Prostate gland (tissue), 2 donors: Measurements from ENCODE around the gene MORC4. TPM values are rescaled to one million over a fixed set of nuclear protein-coding genes. Genes with fewer than 3 reads are reported as not detected.

Experiments used
- DNase-seq: peaks from one replicate; pipeline ENCODE4 v3.0.0-alpha.2; 2019; ENCODE audit warnings: low spot score
- H3K27ac ChIP-seq, 2 donors: fragments of 200-600 bp; sonication (generic); 2 replicates each; pipeline ENCODE4 v1.5.1; 2017 to 2019
- H3K27me3 ChIP-seq: fragments of 200-600 bp; sonication (generic); replicated peaks from 2 replicates; pipeline ENCODE4 v1.5.1; 2019; ENCODE audit not compliant: insufficient read depth
- H3K36me3 ChIP-seq, 2 donors: fragments of 200-600 bp; sonication (generic); 1 replicate in 1 of 2; 2 replicates in 1 of 2; pipeline versions ENCODE4 v1.5.1 to v1.8.1; 2017 to 2019
- H3K4me1 ChIP-seq: fragments of 200-600 bp; sonication (generic); replicated peaks from 2 replicates; pipeline ENCODE4 v1.5.1; 2019
- H3K4me3 ChIP-seq, 2 donors: fragments of 200-600 bp; sonication (generic); 2 replicates each; pipeline ENCODE4 v1.5.1; 2017 to 2019
- H3K9me3 ChIP-seq: fragments of 200-600 bp; sonication (generic); 2 replicates; pipeline ENCODE4 v1.5.1; 2017
- CTCF ChIP-seq, 4 experiments: fragments of 200-600 bp in 2 of 4; fragments of 450-650 bp in 2 of 4; sonication (generic) in 2 of 4; IDR thresholded peaks; 1 replicate in 3 of 4; 2 replicates in 1 of 4; pipeline ENCODE4 v1.5.1; 2016 to 2019; ENCODE audit warnings: antibody characterized with exemption in 4 of 4, mild to moderate bottlenecking in 2 of 4, moderate library complexity in 2 of 4
- POLR2A ChIP-seq: fragments of 450-650 bp; IDR thresholded peaks from one replicate; pipeline ENCODE4 v1.6.1; 2016; ENCODE audit warnings: antibody characterized with exemption, mild to moderate bottlenecking
- POLR2AphosphoS5 ChIP-seq: sonication (generic); formaldehyde crosslinking; IDR thresholded peaks from one replicate; pipeline ENCODE4 v1.6.1; 2017; ENCODE audit warnings: antibody characterized with exemption
- WGBS: methylation state at CpG from one replicate; pipeline ENCODE4 v1.1.5; 2018; 5-methylcytosine and 5-hydroxymethylcytosine counted together
- intact Hi-C: fragments of 100-400 bp; cut with DNase I; formaldehyde crosslinking; loops from one replicate; pipeline ENCODE4 v1.14.2; 2022
- total RNA-seq, 2 donors: library from RNA; depleted of rRNA; stranded (reverse); fragments of >200 nt; gene quantifications; one replicate each; pipeline ENCODE4 v1.1.0, GENCODE V29; 2016

MORC4 gene
- total RNA-seq, 2 donors from 2014 or later, result 20.4 to 36.1 TPM

- no peak overlapping the region for H3K27ac ChIP-seq
- no peak for DNase-seq
- intact Hi-C loops, result no loop called here
- H3K36me3 ChIP-seq, result no peaks in the 10 kb centered on the region
- TF ChIP-seq POLR2AphosphoS5, result no peak
- no peak for TF ChIP-seq POLR2A
- TF ChIP-seq CTCF (IDR thresholded peaks at IDR 0.05), result no peak
- 83% methylated on average over 6 of the region's 6 CpGs for WGBS
- no peak overlapping the region for H3K4me3 ChIP-seq
- no peaks in the 10 kb centered on the region for H3K4me1 ChIP-seq
- no peaks in the 10 kb centered on the region for H3K27me3 ChIP-seq
- no peaks in the 10 kb centered on the region for H3K9me3 ChIP-seq
Observed at GRCh38 chrX:106897259-106897658, 102.8 kb downstream of the MORC4 start.

DNA sequence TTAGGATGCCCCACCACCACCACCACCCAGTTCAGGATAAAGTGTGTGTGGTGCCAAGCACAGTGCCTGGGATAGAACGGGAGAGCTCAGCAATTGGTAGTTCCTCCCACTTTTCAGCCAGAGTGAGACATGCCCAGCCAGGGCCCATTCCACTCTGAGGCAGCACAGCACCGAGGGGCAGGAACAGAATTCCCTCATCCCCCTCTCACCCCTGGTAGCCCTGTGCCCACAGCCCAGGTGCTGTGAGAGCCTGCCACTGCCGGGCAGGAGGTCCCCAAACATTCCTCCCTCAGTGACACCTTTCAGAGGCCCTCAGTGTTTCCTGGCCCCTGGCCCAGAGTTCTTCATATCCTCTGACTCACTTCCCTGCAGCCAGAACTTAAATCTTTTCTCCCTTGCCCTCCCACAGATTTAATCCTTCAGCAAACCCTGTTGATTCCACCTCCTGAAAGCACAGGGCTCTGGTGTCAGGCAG is 105.0 kb downstream of the MORC4 start:
- WGBS, result 55% methylated on average over 2 of the region's 3 CpGs
- no peak for DNase-seq
- H3K4me1 ChIP-seq, result no peaks in the 10 kb centered on the region
- no peak overlapping the region for H3K27ac ChIP-seq
- no peak overlapping the region for H3K4me3 ChIP-seq
- TF ChIP-seq POLR2A, result no peak
- TF ChIP-seq POLR2AphosphoS5, result no peak
- TF ChIP-seq CTCF (IDR thresholded peaks at IDR 0.05), result no peak
- no peaks in the 10 kb centered on the region for H3K9me3 ChIP-seq
- no peaks in the 10 kb centered on the region for H3K36me3 ChIP-seq
- no peaks in the 10 kb centered on the region for H3K27me3 ChIP-seq
- intact Hi-C loops, result no loop called here

DNA sequence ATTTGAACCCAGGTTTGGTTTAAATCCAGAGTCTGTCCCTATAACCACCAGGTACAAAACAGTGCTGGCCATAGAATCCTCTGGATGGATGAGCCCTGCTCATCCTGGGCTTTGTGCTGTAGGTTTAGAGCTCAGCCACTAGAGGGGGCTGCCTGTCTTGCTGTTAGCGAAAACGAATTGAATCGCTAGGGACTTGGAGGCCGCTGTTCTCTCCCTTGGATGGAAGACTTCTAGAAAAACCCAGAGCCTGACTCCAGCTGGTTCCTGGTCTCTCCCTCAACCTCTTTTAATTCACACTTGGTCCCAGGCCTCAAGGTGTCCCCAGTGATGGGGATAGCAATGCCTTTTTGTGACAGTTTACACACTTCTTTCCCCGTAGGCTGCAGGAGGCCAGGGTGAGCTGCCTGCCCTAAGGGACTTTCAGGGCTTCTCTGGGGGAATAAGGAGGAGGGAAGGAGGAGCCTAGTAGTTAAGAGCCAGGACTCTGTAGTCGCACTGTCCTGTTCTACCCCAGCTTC is 105.6 kb downstream of the MORC4 start:
- H3K27ac ChIP-seq, result no peak overlapping the region
- WGBS, result 17% methylated on average over 6 of the region's 6 CpGs
- no peaks in the 10 kb centered on the region for H3K9me3 ChIP-seq
- intact Hi-C loops, result no loop called here
- no peaks in the 10 kb centered on the region for H3K36me3 ChIP-seq
- peak; percentile 15 for DNase-seq
- H3K27me3 ChIP-seq, result no peaks in the 10 kb centered on the region
- H3K4me1 ChIP-seq, result no peaks in the 10 kb centered on the region
- no peak for TF ChIP-seq POLR2AphosphoS5
- TF ChIP-seq CTCF (IDR thresholded peaks at IDR 0.05), result peak in 3 of 4 experiments; percentile 54 to 59 (median 58)
- H3K4me3 ChIP-seq, result no peak overlapping the region

DNA sequence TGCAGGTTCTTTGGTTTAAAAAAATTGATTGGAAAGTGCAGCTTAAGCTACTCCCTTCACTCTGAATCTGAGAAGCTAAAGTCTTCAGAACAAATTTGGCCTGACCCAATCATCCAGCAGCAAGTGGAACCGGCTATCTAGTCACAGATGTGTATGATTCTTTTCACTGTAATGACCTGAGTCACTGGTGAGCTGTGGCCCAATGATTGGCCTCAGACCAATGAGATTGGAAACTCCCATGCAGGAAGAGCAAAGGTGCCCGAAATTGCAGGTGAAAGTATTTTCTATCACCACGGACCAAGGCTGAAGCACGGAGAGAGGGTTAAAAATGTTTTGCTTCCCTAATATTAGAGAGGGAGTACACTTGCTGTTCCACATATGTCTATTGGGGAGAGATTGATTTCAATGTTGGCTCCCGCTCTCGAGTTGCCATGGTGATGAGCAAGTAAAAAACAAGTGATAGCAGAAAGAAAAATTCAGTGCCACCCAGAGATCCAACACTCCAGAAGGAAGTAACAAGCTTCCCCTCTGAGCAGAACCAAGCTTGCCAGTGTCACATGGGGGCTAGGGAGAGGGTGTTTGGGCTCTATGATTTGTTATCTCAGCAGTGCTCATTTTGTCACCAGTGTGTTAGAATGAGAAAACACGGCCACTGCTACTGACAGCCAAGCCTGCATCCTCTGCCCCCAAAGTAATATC is 108.1 kb downstream of the MORC4 start:
- Histone ChIP-seq H3K36me3 (no peaks in the 10 kb centered on the region), H3K27me3 (no peaks in the 10 kb centered on the region), H3K9me3 (no peaks in the 10 kb centered on the region), H3K27ac (no peak overlapping the region), H3K4me1 (no peaks in the 10 kb centered on the region), H3K4me3 (no peak overlapping the region)
- DNase-seq, result no peak
- intact Hi-C loops, result no loop called here
- TF ChIP-seq POLR2A (no peak), POLR2AphosphoS5 (no peak), CTCF (IDR thresholded peaks at IDR 0.05) (no peak)
- 71% methylated on average over 7 of the region's 7 CpGs for WGBS

Other genes starting within 250 kb of the MORC4 start
- gene TBC1D8B, start 197.5 kb downstream of the MORC4 start, total RNA-seq, result 10 to 100 TPM; 10.0 to 17.4 TPM
- not detected for gene RIPPLY1, start 96.9 kb downstream of the MORC4 start, total RNA-seq
- under 1 TPM in 1 of 2 donors, not detected in 1; 0.28 TPM for gene CLDN2, start 79.8 kb downstream of the MORC4 start, total RNA-seq
- gene RBM41, start 118.6 kb upstream of the MORC4 start, total RNA-seq, result 10 to 100 TPM; 11.4 to 18.8 TPM
- gene NUP62CL, start 206.2 kb upstream of the MORC4 start, total RNA-seq, result 10 to 100 TPM in 1 of 2 donors, 1 to 10 TPM in 1; 1.4 to 10.8 TPM
- 1 to 10 TPM in 1 of 2 donors, not detected in 1; 1.4 TPM for gene DNAAF6, start 206.4 kb upstream of the MORC4 start, total RNA-seq